Endothelial cell of umbilical vein (primary cell): ENCODE measurements around the gene ZYX. TPM values are rescaled to one million over a fixed set of nuclear protein-coding genes. Genes with fewer than 3 reads are reported as not detected.

ENCODE experiments used
- BruUV-seq: library from RNA; stranded (reverse); fragments of 400-500 nt; replicated peaks from 2 replicates; lab custom pipeline; 2021; lab: Mats Ljungman, UMichigan
- CTCF ChIA-PET: fragments of 300-600, 350-600 bp; sonication (Branson Sonifier 250); formaldehyde crosslinking; loops from one replicate; lab custom pipeline; 2021; ENCODE audit warnings: antibody characterized with exemption, inconsistent platforms; lab: Charles Lee
- POLR2A ChIA-PET: fragments of 300-600, 350-600 bp; sonication (Branson Sonifier 250); formaldehyde crosslinking; loops from one replicate; lab custom pipeline; 2021; ENCODE audit warnings: antibody characterized with exemption, inconsistent platforms; lab: Charles Lee
- DNase-seq: peaks from one replicate; pipeline ENCODE4 v3.0.0-alpha.2; 2011; ENCODE audit warnings: low read depth, low spot score
- FAIRE-seq: peaks from 2 replicates; lab custom pipeline; 2011; peaks lifted over from hg19 to GRCh38; lab: Jason Lieb, UNC
- H2AFZ ChIP-seq: 2 replicates; pipeline ENCODE4 v1.6.0; 2012; ENCODE audit warnings: low read depth, low read length, control low read depth, inconsistent platforms
- H3K27ac ChIP-seq: 2 replicates; pipeline ENCODE4 v1.5.1; 2011; ENCODE audit warnings: low read depth, mild to moderate bottlenecking, control low read depth, low read length, moderate library complexity; ENCODE audit not compliant: insufficient read depth
- H3K27me3 ChIP-seq, 2 experiments: 2 replicates each; pipeline versions ENCODE4 v1.6.0 to v1.6.1; 2011; ENCODE audit warnings: low read length in 2 of 2, mixed read lengths in 1 of 2; ENCODE audit not compliant: control insufficient read depth in 2 of 2, insufficient read depth in 2 of 2
- H3K36me3 ChIP-seq, 2 experiments: 2 replicates in 1 of 2; 3 replicates in 1 of 2; pipeline ENCODE4 v1.5.1; 2011; ENCODE audit warnings: low read length in 2 of 2, mild to moderate bottlenecking in 1 of 2, moderate library complexity in 1 of 2; ENCODE audit not compliant: control insufficient read depth in 2 of 2, insufficient read depth in 2 of 2; ENCODE audit errors: extremely low read depth in 1 of 2
- H3K4me1 ChIP-seq: 3 replicates; pipeline ENCODE4 v1.5.1; 2011; ENCODE audit warnings: mild to moderate bottlenecking, low read length; ENCODE audit not compliant: control insufficient read depth, insufficient read depth; ENCODE audit errors: extremely low read depth
- H3K4me2 ChIP-seq: 2 replicates; pipeline ENCODE4 v1.6.1; 2011; ENCODE audit warnings: low read length, control low read depth, mixed read lengths; ENCODE audit not compliant: insufficient read depth
- H3K4me3 ChIP-seq, 3 experiments: fragments of 200-600 bp in 1 of 3; sonication (generic), shearing (Covaris generic) in 1 of 3; replicated peaks in 1 of 3; 2 replicates each; pipeline ENCODE4 v1.5.1; 2011 to 2016; ENCODE audit warnings: control low read depth in 3 of 3, low read length in 3 of 3, mild to moderate bottlenecking in 2 of 3, inconsistent platforms in 1 of 3, low read depth in 1 of 3, moderate library complexity in 1 of 3; ENCODE audit not compliant: insufficient read depth in 1 of 3
- H3K79me2 ChIP-seq: 2 replicates; pipeline ENCODE4 v1.6.0; 2012; ENCODE audit warnings: low read length, inconsistent platforms; ENCODE audit not compliant: control insufficient read depth, insufficient read depth
- H3K9ac ChIP-seq: replicated peaks from 2 replicates; pipeline ENCODE3; 2011; ENCODE audit warnings: low read length, control low read depth; ENCODE audit not compliant: insufficient read depth; ENCODE audit errors: extremely low read depth
- H3K9me1 ChIP-seq: replicated peaks from 3 replicates; pipeline ENCODE4 v1.6.0; 2011; ENCODE audit warnings: mild to moderate bottlenecking, low read length; ENCODE audit not compliant: control insufficient read depth, insufficient read depth; ENCODE audit errors: extremely low read depth
- H3K9me3 ChIP-seq: replicated peaks from 2 replicates; pipeline ENCODE4 v1.5.1; 2012; ENCODE audit warnings: low read length, inconsistent platforms; ENCODE audit not compliant: control insufficient read depth, insufficient read depth
- H4K20me1 ChIP-seq: replicated peaks from 2 replicates; pipeline ENCODE3; 2011; ENCODE audit warnings: mild to moderate bottlenecking, low read length; ENCODE audit not compliant: control insufficient read depth, insufficient read depth; ENCODE audit errors: extremely low read depth
- EZH2 ChIP-seq: IDR thresholded peaks from 2 replicates; pipeline ENCODE4 v1.6.1; 2012; ENCODE audit warnings: borderline replicate concordance, low read depth, mild to moderate bottlenecking, moderate library complexity, low read length, inconsistent platforms; ENCODE audit not compliant: severe bottlenecking
- FOS ChIP-seq: IDR thresholded peaks from 2 replicates; pipeline ENCODE4 v1.6.1; 2011; ENCODE audit warnings: mild to moderate bottlenecking, low read length, moderate library complexity, borderline replicate concordance; ENCODE audit not compliant: insufficient read depth
- GATA2 ChIP-seq: IDR thresholded peaks from 2 replicates; pipeline ENCODE4 v1.7.0; 2011; ENCODE audit warnings: low read depth, mild to moderate bottlenecking, moderate library complexity, mixed read lengths, low read length; ENCODE audit not compliant: insufficient read length, insufficient read depth
- JUN ChIP-seq: IDR thresholded peaks from 2 replicates; pipeline ENCODE4 v1.6.1; 2011; ENCODE audit warnings: borderline replicate concordance, low read depth; ENCODE audit not compliant: insufficient read length, insufficient read depth
- MAX ChIP-seq: IDR thresholded peaks from 2 replicates; pipeline ENCODE4 v1.6.1; 2011; ENCODE audit not compliant: insufficient read depth, insufficient read length
- MYC ChIP-seq: IDR thresholded peaks from one replicate; pipeline ENCODE4 v1.6.1; 2011; ENCODE audit warnings: mild to moderate bottlenecking, low read depth, low read length
- POLR2A ChIP-seq: IDR thresholded peaks from 2 replicates; pipeline ENCODE4 v1.6.1; 2012; ENCODE audit warnings: low read depth, mild to moderate bottlenecking, control low read depth, low read length
- dilution Hi-C: fragments of 300-500 bp; cut with MboI; formaldehyde crosslinking; loops from one replicate; pipeline ENCODE4 v1.15.0; 2019; ENCODE audit warnings: low sequenced_read_pairs; ENCODE audit not compliant: extremely low pct_ligation_motif_present
- intact Hi-C: fragments of 100-400 bp; cut with micrococcal nuclease; formaldehyde crosslinking; loops from one replicate; pipeline ENCODE4 v1.10.0; 2022
- polyA plus RNA-seq, 4 experiments: library from polyadenylated mRNA; depleted of rRNA in 3 of 4; stranded (reverse) in 3 of 4; unstranded in 1 of 4; fragments of >200 nt; gene quantifications; 2 replicates each; pipeline versions ENCODE4 v1.2.1 to v1.2.3, GENCODE V29; 2011 to 2012; ENCODE audit warnings: missing spikeins in 1 of 4
- total RNA-seq: library from RNA; stranded (reverse); gene quantifications from 2 replicates; pipeline ENCODE4 v1.2.3, GENCODE V29; 2021

ZYX gene
- total and polyA plus RNA-seq, 2 donors (not counting 3 experiments of a cell fraction or from before 2014, with no cell fraction given), result 196 to 545 TPM

GRCh38 chr7:143374561-143374960 is 6.6 kb upstream of the ZYX start:
- H3K36me3 ChIP-seq, result no peaks in the 10 kb centered on the region
- DNase-seq (no peak), FAIRE-seq (no peak)
- ChIA-PET POLR2A (no interaction called here), CTCF (interaction anchor here (1.2 to 2.4 kb wide), 2 partner anchors 87 to 134 kb away, joined by 3 to 7 read pairs; partner anchors contain the start of gene CASP2)
- TF ChIP-seq MAX (no peak), GATA2 (no peak), POLR2A (no peak), JUN (no peak), MYC (no peak), FOS (no peak), EZH2 (no peak)
- H3K4me1 ChIP-seq, result peaks cover 35% of the 10 kb centered on the region
- no peak overlapping the region for H2AFZ ChIP-seq
- H3K27me3 ChIP-seq, result no peaks in the 10 kb centered on the region
- no peak overlapping the region for H3K4me2 ChIP-seq
- peaks cover 7% of the 10 kb centered on the region for H3K79me2 ChIP-seq
- no peaks in the 10 kb centered on the region for H3K9me1 ChIP-seq
- H3K27ac ChIP-seq, result no peak overlapping the region
- intact Hi-C loops (no loop called here), dilution Hi-C loops (no loop called here)
- no peaks in the 10 kb centered on the region for H3K9me3 ChIP-seq
- H3K4me3 ChIP-seq, result no peak overlapping the region
- BruUV-seq, result no TSS peak
- H3K9ac ChIP-seq, result no peak overlapping the region
- no peaks in the 10 kb centered on the region for H4K20me1 ChIP-seq
